Measurements from ENCODE around the gene SYNJ1. TPM values are rescaled to one million over a fixed set of nuclear protein-coding genes. Genes with fewer than 3 reads are reported as not detected.

The SYNJ1 gene
- total RNA-seq, 1 donor from 2014 or later, result 12.9 TPM

GRCh38 chr21:32770871-32771523 lies 43.2 kb upstream of the SYNJ1 start:
- peaks cover 8% of the 10 kb centered on the region for H3K36me3 Mint-ChIP-seq (ENCODE audit: low read depth, unreplicated experiment)
- Histone ChIP-seq H3K27me3 (ENCODE audit: insufficient read depth, low read length) (no peaks in the 10 kb centered on the region), H2AFZ (ENCODE audit: low read depth, low read length) (peak overlapping the region; percentile 85), H3K27ac (ENCODE audit: low read depth, low read length) (peak overlapping the region; percentile 89), H3K4me2 (ENCODE audit: low read length) (peak overlapping the region; percentile 95), H3K36me3 (ENCODE audit: insufficient read depth, low read length) (peaks cover 9% of the 10 kb centered on the region), H3K79me2 (ENCODE audit: insufficient read depth, low read length) (peaks cover 60% of the 10 kb centered on the region), H3K4me3 (ENCODE audit: insufficient read depth, low read depth, low read length) (peak overlapping the region; percentile 87), H3K9me3 (ENCODE audit: insufficient read depth, low read depth, low read length) (no peaks in the 10 kb centered on the region), H3K9ac (ENCODE audit: low read length) (peak overlapping the region; percentile 97), H3K4me1 (ENCODE audit: insufficient read depth, low read length) (peaks cover 4% of the 10 kb centered on the region), H4K20me1 (ENCODE audit: insufficient read depth, low read length) (peaks cover 49% of the 10 kb centered on the region)
- TF ChIP-seq, protein P1, sequence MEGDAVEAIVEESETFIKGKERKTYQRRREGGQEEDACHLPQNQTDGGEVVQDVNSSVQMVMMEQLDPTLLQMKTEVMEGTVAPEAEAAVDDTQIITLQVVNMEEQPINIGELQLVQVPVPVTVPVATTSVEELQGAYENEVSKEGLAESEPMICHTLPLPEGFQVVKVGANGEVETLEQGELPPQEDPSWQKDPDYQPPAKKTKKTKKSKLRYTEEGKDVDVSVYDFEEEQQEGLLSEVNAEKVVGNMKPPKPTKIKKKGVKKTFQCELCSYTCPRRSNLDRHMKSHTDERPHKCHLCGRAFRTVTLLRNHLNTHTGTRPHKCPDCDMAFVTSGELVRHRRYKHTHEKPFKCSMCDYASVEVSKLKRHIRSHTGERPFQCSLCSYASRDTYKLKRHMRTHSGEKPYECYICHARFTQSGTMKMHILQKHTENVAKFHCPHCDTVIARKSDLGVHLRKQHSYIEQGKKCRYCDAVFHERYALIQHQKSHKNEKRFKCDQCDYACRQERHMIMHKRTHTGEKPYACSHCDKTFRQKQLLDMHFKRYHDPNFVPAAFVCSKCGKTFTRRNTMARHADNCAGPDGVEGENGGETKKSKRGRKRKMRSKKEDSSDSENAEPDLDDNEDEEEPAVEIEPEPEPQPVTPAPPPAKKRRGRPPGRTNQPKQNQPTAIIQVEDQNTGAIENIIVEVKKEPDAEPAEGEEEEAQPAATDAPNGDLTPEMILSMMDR (IDR thresholded peaks at IDR 0.05; ENCODE audit: insufficient read depth, low read depth, low read length), result no peak
- no peak for TF ChIP-seq EZH2 (IDR thresholded peaks at IDR 0.05; ENCODE audit: insufficient read depth, low read length)
- FAIRE-seq, result no peak
- H3K4me3 Mint-ChIP-seq (ENCODE audit: unreplicated experiment), result peak overlapping the region; percentile 98
- H3K27me3 Mint-ChIP-seq (ENCODE audit: low read depth, unreplicated experiment), result no peaks in the 10 kb centered on the region
- H3K4me1 Mint-ChIP-seq (ENCODE audit: low read depth, unreplicated experiment), result peaks cover 9% of the 10 kb centered on the region
- H3K9me3 Mint-ChIP-seq (ENCODE audit: unreplicated experiment), result peaks cover 1% of the 10 kb centered on the region
- peak; percentile 46 for DNase-seq (ENCODE audit: low read depth)
- peak overlapping the region; percentile 93 for H3K27ac Mint-ChIP-seq (ENCODE audit: unreplicated experiment)

DNA sequence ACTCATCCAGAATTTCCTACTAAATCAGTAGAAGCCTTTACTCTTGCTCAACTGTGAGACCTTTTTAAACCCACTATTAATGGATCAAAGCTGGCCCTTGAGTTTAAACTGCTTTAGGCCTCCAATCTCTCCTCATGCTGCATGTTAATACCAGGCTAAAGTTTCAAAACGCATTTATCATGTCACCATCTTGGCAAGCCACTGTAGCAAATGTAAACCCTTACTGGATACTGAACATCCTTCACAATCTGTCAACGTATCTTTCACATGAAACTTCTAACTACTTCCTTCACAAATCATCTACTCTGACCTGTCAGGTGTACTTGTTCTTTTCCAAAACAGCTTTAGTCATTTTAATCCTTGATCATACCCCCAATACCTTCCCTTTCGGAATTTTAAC lies 40.7 kb upstream of the SYNJ1 start:
- Mint-ChIP-seq H3K9me3 (ENCODE audit: unreplicated experiment) (peaks cover 1% of the 10 kb centered on the region), H3K27me3 (ENCODE audit: low read depth, unreplicated experiment) (no peaks in the 10 kb centered on the region), H3K4me1 (ENCODE audit: low read depth, unreplicated experiment) (peaks cover 9% of the 10 kb centered on the region), H3K27ac (ENCODE audit: unreplicated experiment) (no peak overlapping the region), H3K4me3 (ENCODE audit: unreplicated experiment) (peak overlapping the region; percentile 50), H3K36me3 (ENCODE audit: low read depth, unreplicated experiment) (peaks cover 8% of the 10 kb centered on the region)
- no peak for TF ChIP-seq EZH2 (IDR thresholded peaks at IDR 0.05; ENCODE audit: insufficient read depth, low read length)
- TF ChIP-seq, protein P1 (IDR thresholded peaks at IDR 0.05; ENCODE audit: insufficient read depth, low read depth, low read length), result no peak
- DNase-seq (ENCODE audit: low read depth), result peak; percentile 12
- peaks cover 4% of the 10 kb centered on the region for H3K4me1 ChIP-seq (ENCODE audit: insufficient read depth, low read length)
- no peaks in the 10 kb centered on the region for H3K27me3 ChIP-seq (ENCODE audit: insufficient read depth, low read length)
- no peak overlapping the region for H3K9ac ChIP-seq (ENCODE audit: low read length)
- no peak overlapping the region for H3K27ac ChIP-seq (ENCODE audit: low read depth, low read length)
- H3K4me2 ChIP-seq (ENCODE audit: low read length), result peak overlapping the region; percentile 95
- no peak overlapping the region for H2AFZ ChIP-seq (ENCODE audit: low read depth, low read length)
- H3K9me3 ChIP-seq (ENCODE audit: insufficient read depth, low read depth, low read length), result no peaks in the 10 kb centered on the region
- H3K79me2 ChIP-seq (ENCODE audit: insufficient read depth, low read length), result peaks cover 79% of the 10 kb centered on the region
- no peak for FAIRE-seq
- H3K4me3 ChIP-seq (ENCODE audit: insufficient read depth, low read depth, low read length), result no peak overlapping the region
- H3K36me3 ChIP-seq (ENCODE audit: insufficient read depth, low read length), result peaks cover 9% of the 10 kb centered on the region
- peaks cover 64% of the 10 kb centered on the region for H4K20me1 ChIP-seq (ENCODE audit: insufficient read depth, low read length)

DNA sequence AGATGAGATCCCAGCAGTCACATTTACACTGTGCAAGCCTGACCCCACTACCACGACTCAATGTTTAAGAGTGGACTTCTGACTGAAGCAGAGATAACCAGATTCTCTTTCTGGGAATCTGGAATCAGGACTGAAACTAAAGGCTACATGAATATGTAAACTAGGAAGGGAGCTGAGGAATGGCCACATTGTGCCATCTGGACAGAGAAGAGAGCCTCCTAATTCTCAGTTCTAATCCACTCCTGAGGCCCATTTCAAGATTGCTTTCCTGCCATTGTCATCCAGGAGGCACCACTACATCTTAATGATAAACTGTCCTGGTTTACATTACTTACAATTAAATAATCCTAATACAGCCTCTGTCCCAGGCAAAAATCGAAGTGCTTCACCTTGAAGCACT lies 37.2 kb upstream of the SYNJ1 start:
- no peak overlapping the region for H3K27ac Mint-ChIP-seq (ENCODE audit: unreplicated experiment)
- H3K4me1 ChIP-seq (ENCODE audit: insufficient read depth, low read length), result no peaks in the 10 kb centered on the region
- no peak for TF ChIP-seq EZH2 (IDR thresholded peaks at IDR 0.05; ENCODE audit: insufficient read depth, low read length)
- TF ChIP-seq, protein P1 (IDR thresholded peaks at IDR 0.05; ENCODE audit: insufficient read depth, low read depth, low read length), result no peak
- peaks cover 60% of the 10 kb centered on the region for H4K20me1 ChIP-seq (ENCODE audit: insufficient read depth, low read length)
- no peak overlapping the region for H3K4me3 ChIP-seq (ENCODE audit: insufficient read depth, low read depth, low read length)
- FAIRE-seq (no peak), DNase-seq (ENCODE audit: low read depth) (no peak)
- H3K4me1 Mint-ChIP-seq (ENCODE audit: low read depth, unreplicated experiment), result peaks cover 7% of the 10 kb centered on the region
- H2AFZ ChIP-seq (ENCODE audit: low read depth, low read length), result no peak overlapping the region
- H3K79me2 ChIP-seq (ENCODE audit: insufficient read depth, low read length), result peaks cover 70% of the 10 kb centered on the region
- H3K4me2 ChIP-seq (ENCODE audit: low read length), result no peak overlapping the region
- no peaks in the 10 kb centered on the region for H3K9me3 ChIP-seq (ENCODE audit: insufficient read depth, low read depth, low read length)
- peaks cover 35% of the 10 kb centered on the region for H3K36me3 ChIP-seq (ENCODE audit: insufficient read depth, low read length)
- no peaks in the 10 kb centered on the region for H3K27me3 ChIP-seq (ENCODE audit: insufficient read depth, low read length)
- no peak overlapping the region for H3K27ac ChIP-seq (ENCODE audit: low read depth, low read length)
- H3K4me3 Mint-ChIP-seq (ENCODE audit: unreplicated experiment), result no peak overlapping the region
- no peaks in the 10 kb centered on the region for H3K27me3 Mint-ChIP-seq (ENCODE audit: low read depth, unreplicated experiment)
- H3K36me3 Mint-ChIP-seq (ENCODE audit: low read depth, unreplicated experiment), result peaks cover 9% of the 10 kb centered on the region
- H3K9me3 Mint-ChIP-seq (ENCODE audit: unreplicated experiment), result no peaks in the 10 kb centered on the region
- H3K9ac ChIP-seq (ENCODE audit: low read length), result no peak overlapping the region

Measured in astrocyte (in vitro differentiated cells and primary cell).